Muscle layer of colon (tissue), 2 donors: ENCODE data around the gene MED29.

Source experiments
- H3K27ac ChIP-seq: one replicate; pipeline ENCODE4 v1.7.0; 2013; ENCODE audit warnings: low read depth, mild to moderate bottlenecking, low read length, moderate library complexity
- H3K27me3 ChIP-seq, 2 donors: one replicate each; pipeline ENCODE4 v1.7.0; 2013; ENCODE audit warnings: low read length in 2 of 2, mild to moderate bottlenecking in 2 of 2; ENCODE audit not compliant: insufficient read depth in 2 of 2, control insufficient read depth in 1 of 2
- H3K36me3 ChIP-seq: one replicate; pipeline ENCODE4 v1.7.0; 2013; ENCODE audit warnings: mild to moderate bottlenecking, low read length; ENCODE audit not compliant: insufficient read depth
- H3K4me1 ChIP-seq: one replicate; pipeline ENCODE4 v1.7.0; 2013; ENCODE audit warnings: mild to moderate bottlenecking, low read length; ENCODE audit not compliant: insufficient read depth
- H3K4me3 ChIP-seq, 2 donors: one replicate each; pipeline ENCODE4 v1.7.0; 2013; ENCODE audit warnings: low read length in 2 of 2, low read depth in 1 of 2, mild to moderate bottlenecking in 1 of 2, moderate library complexity in 1 of 2
- H3K9ac ChIP-seq: one replicate; pipeline ENCODE4 v1.7.0; 2013; ENCODE audit warnings: low read length
- H3K9me3 ChIP-seq: one replicate; pipeline ENCODE4 v1.7.0; 2013; ENCODE audit warnings: mild to moderate bottlenecking, low read length
- donor health status: abdominal sarcoma.
- donor health status: Adenocarcinoma of cecum.

The MED29 gene

DNA sequence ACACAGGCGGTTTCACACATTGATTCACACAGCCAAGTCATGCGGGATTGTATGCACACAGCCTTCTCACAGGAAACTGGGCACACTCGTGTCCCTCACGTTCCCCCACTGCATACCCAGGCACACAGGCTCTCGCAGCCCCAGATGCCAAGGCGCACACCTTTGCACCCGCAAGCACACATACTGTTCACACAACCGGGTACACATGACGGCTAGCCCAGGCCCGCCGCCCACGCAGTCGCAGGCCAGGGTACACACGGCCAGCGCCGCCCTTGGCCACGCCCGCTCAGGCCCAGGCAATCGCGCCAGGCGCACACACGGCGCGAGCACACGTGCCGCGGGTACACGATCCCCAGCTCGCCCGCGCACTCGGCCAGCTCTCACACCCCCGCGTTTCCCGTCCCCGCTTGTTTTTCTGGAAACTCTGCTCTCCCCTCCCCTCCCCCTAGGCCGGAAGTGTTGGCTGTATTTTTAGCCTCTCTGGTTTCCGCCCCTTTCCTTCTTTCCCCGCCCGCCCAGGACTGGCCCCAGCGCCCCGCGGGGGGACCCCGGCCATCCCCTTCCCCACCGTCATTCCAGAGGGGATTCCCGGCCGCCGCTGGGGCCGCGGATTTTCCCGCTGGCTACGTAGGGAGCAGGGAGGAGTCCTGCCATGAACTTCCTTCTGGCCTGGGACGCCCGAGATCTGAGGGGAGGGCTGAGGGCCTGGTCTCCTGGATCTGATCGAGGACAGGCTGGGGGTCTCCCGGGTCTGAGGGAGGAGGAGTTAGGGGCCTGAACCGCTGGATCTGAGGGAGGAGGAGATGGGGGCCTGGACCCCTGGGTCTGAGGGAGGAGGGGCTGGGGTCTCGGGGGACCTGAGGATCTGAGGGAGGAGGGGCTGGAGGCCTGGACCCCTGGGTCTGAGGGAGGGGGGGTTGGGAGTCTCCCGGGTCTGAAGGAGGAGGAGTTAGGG is 11.4 kb downstream of the MED29 start:
- H3K4me1 ChIP-seq, result peaks cover 43% of the 10 kb centered on the region
- peak overlapping the region; percentile 99 for H3K27ac ChIP-seq
- no peaks in the 10 kb centered on the region for H3K27me3 ChIP-seq
- H3K4me3 ChIP-seq, result peak overlapping the region; percentile 42 to 73
- no peaks in the 10 kb centered on the region for H3K9me3 ChIP-seq
- H3K9ac ChIP-seq, result peak overlapping the region; percentile 86
- H3K36me3 ChIP-seq, result peaks cover 4% of the 10 kb centered on the region

- Histone ChIP-seq H3K36me3 (peaks cover 14% of the 10 kb centered on the region), H3K4me1 (peaks cover 33% of the 10 kb centered on the region)
These were observed 12.4 kb downstream of the MED29 start for GRCh38 chr19:39403331-39404312.

GRCh38 chr19:39405261-39405957 is 14.2 kb downstream of the MED29 start:
- Histone ChIP-seq H3K4me1 (peaks cover 33% of the 10 kb centered on the region), H3K9me3 (no peaks in the 10 kb centered on the region), H3K27me3 (no peaks in the 10 kb centered on the region), H3K27ac (peak overlapping the region; percentile 95), H3K4me3 (no peak overlapping the region), H3K9ac (peak overlapping the region; percentile 80), H3K36me3 (peaks cover 17% of the 10 kb centered on the region)

More at GRCh38 chr19:39403331-39404312, 12.4 kb downstream of the MED29 start:
- H3K27me3 ChIP-seq, result no peaks in the 10 kb centered on the region
- H3K9me3 ChIP-seq, result no peaks in the 10 kb centered on the region
- peak overlapping the region; percentile 99 for H3K27ac ChIP-seq
- peak overlapping the region; percentile 42 to 73 for H3K4me3 ChIP-seq
- peak overlapping the region; percentile 86 for H3K9ac ChIP-seq

- Histone ChIP-seq H3K27me3 (no peaks in the 10 kb centered on the region), H3K36me3 (peaks cover 17% of the 10 kb centered on the region), H3K9ac (peak overlapping the region; percentile 80), H3K27ac (peak overlapping the region; percentile 95), H3K4me3 (peak overlapping the region; percentile 58 to 74), H3K4me1 (peaks cover 36% of the 10 kb centered on the region), H3K9me3 (no peaks in the 10 kb centered on the region)
These were observed 14.9 kb downstream of the MED29 start for GRCh38 chr19:39405958-39406655.

DNA sequence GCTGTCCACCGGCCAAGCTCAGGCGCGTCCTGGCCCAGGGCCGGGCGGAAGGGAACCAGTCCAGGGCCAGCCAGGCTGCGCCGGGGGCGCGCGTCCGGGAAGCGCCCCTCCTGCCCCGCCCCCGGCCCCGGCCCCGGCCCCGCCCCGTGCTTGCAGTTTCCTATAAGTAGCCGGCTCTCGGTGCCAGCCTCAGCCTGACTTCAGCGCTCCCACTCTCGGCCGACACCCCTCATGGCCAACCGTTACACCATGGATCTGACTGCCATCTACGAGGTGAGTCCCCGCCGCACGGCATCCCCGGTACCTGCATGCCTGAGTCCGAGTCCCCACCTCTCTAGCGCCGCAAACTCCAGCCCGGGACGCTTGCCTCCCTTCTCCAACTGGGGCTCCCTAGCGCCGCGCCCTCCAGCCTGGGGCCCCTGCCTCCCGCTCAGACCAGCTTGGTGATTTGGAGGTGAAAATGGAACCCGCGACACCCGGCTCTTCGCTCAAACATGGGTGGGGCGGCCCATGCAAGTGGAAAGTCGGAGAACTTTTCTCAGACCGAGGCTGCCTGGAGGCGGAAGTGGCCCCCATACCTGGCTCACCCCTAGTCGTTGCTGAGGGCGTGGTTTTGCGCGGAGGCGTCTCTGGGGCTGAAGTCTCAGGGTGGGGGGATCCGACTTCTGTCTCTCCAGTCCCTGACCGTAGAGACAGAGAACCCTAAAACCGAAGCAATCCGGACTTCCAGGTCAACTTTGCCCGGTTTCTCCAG is 15.7 kb downstream of the MED29 start, which contains the start of gene ZFP36:
Gene ZFP36 (plus strand): TSS at position 192 of the 754 bp plus-strand sequence. CDS start 58 bp downstream, at position 250.
- Histone ChIP-seq H3K9me3 (no peaks in the 10 kb centered on the region), H3K4me3 (peak within 1 kb of the TSS; percentile 82 to 98), H3K27me3 (no peaks in the 10 kb centered on the region), H3K4me1 (peaks cover 36% of the 10 kb centered on the region), H3K36me3 (peaks cover 17% of the 10 kb centered on the region), H3K27ac (peak within 1 kb of the TSS; percentile 97), H3K9ac (peak within 1 kb of the TSS; percentile 100)

DNA sequence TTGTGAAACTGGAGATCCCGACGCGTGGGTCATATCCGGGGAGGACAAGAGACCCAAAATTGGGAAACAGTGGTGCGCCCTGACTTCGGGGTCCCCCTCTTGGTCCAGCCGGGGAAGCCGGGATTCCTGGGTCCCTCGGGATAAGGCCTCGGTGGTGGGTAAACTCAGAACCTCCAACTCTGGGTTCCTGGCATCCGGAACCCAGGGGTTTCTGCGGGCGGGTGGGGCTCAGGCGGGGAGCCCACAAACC is 16.2 kb downstream of the MED29 start:
- Histone ChIP-seq H3K9me3 (no peaks in the 10 kb centered on the region), H3K27ac (peak overlapping the region; percentile 97), H3K9ac (peak overlapping the region; percentile 100), H3K36me3 (peaks cover 17% of the 10 kb centered on the region), H3K4me1 (peaks cover 33% of the 10 kb centered on the region), H3K27me3 (no peaks in the 10 kb centered on the region), H3K4me3 (peak overlapping the region; percentile 82 to 98)

- peaks cover 17% of the 10 kb centered on the region for H3K36me3 ChIP-seq
- peaks cover 31% of the 10 kb centered on the region for H3K4me1 ChIP-seq
- peak overlapping the region; percentile 100 for H3K9ac ChIP-seq
- H3K27ac ChIP-seq, result peak overlapping the region; percentile 97
- peak overlapping the region; percentile 82 to 98 for H3K4me3 ChIP-seq
- no peaks in the 10 kb centered on the region for H3K27me3 ChIP-seq
- no peaks in the 10 kb centered on the region for H3K9me3 ChIP-seq
These were observed 16.6 kb downstream of the MED29 start for GRCh38 chr19:39407660-39408391.

DNA sequence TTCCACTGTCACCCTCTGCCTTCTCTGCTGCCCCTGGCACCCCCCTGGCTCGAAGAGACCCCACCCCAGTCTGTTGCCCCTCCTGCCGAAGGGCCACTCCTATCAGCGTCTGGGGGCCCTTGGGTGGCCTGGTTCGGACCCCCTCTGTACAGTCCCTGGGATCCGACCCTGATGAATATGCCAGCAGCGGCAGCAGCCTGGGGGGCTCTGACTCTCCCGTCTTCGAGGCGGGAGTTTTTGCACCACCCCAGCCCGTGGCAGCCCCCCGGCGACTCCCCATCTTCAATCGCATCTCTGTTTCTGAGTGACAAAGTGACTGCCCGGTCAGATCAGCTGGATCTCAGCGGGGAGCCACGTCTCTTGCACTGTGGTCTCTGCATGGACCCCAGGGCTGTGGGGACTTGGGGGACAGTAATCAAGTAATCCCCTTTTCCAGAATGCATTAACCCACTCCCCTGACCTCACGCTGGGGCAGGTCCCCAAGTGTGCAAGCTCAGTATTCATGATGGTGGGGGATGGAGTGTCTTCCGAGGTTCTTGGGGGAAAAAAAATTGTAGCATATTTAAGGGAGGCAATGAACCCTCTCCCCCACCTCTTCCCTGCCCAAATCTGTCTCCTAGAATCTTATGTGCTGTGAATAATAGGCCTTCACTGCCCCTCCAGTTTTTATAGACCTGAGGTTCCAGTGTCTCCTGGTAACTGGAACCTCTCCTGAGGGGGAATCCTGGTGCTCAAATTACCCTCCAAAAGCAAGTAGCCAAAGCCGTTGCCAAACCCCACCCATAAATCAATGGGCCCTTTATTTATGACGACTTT is 17.4 kb downstream of the MED29 start:
- H3K27me3 ChIP-seq, result no peaks in the 10 kb centered on the region
- peaks cover 31% of the 10 kb centered on the region for H3K4me1 ChIP-seq
- H3K9ac ChIP-seq, result peak overlapping the region; percentile 100
- no peaks in the 10 kb centered on the region for H3K9me3 ChIP-seq
- peak overlapping the region; percentile 82 to 98 for H3K4me3 ChIP-seq
- peak overlapping the region; percentile 97 for H3K27ac ChIP-seq
- peaks cover 17% of the 10 kb centered on the region for H3K36me3 ChIP-seq
